ENCODE measurements around the gene CPLX1. TPM values are rescaled to one million over a fixed set of nuclear protein-coding genes. Genes with fewer than 3 reads are reported as not detected.

CPLX1 gene
- total RNA-seq, 2 donors from 2014 or later: 1.3 to 1.9 TPM

DNA sequence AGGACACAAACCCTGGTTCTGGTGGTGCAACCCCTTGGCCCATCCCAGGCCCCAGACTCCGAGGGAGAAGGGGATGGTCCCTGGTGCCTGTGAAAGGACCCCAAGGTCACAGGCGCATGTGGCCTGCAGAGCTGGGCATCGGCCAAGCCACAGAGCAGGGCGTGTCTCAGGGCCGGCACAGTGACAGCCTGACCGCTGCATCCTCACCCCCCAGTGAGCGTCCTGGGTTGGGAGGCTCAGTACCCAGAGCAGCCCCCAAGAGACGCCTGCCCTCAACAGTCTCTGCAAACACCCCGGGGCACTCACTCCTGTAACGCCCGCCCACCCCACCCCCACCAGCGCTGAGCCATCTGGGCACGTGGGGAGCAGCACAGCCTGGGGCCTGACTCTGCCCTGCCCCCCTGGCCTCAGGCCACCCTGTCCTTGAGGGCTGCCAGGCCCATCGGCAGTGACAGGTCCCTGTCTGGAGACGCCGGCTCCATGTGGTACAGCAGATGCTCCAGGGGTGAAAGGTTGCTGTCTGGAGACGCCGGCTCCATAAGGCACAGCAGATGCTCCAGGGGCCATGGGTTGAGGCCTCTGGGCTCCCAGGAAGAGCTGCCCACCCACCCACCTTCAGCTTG lies 24.5 kb upstream of the CPLX1 start:
- Mint-ChIP-seq H3K36me3 (ENCODE audit: insufficient read depth in 2 of 2) (peaks cover 0 to 6% of the 10 kb centered on the region in 2 donors), H3K27ac (no peak overlapping the region), H3K4me3 (no peak overlapping the region), H3K27me3 (ENCODE audit: low read depth) (no peaks in the 10 kb centered on the region), H3K9me3 (no peaks in the 10 kb centered on the region), H3K4me1 (ENCODE audit: low read depth) (no peaks in the 10 kb centered on the region)
- peak in 1 of 2 donors; percentile 25 for ATAC-seq (replicated peaks in 1 of 2)
- no peak for DNase-seq

DNA sequence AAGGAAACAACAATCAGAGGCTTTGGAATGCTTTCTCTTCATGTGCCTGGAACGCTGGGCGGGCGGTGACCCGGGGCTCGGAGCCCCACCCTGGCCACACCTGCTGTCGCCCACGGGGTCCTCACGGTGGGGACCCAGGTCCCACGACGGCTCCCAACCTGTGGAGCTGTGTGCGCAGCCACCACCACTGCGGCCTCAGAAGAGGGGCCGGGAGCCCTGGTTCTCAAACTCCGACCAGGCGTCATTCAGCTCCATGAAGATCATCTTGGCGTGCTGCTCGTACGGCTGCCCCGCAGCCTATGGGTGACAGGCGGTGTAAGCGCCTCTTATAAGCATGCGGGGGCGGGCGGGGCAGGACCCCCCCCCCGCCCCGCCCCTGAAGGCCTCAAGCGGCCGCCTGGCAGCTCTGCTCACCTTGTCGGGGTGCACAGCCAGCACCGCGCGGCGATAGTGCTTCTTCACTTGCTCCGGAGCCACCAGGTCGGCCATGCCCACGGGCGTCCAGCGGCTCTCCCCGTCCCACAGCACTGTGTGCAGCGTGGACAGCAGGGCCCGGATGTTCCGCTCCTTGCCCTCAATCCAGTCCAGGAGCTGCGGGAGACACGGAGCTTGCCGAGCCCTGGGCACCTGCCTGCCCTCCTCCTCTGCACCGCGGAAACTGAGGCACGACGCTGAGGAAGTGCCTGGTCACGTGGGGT lies 23.7 kb upstream of the CPLX1 start:
- H3K9me3 Mint-ChIP-seq: no peaks in the 10 kb centered on the region
- no peaks in the 10 kb centered on the region for H3K4me1 Mint-ChIP-seq (ENCODE audit: low read depth)
- no peaks in the 10 kb centered on the region for H3K27me3 Mint-ChIP-seq (ENCODE audit: low read depth)
- no peak for ATAC-seq (replicated peaks in 1 of 2)
- H3K36me3 Mint-ChIP-seq (ENCODE audit: insufficient read depth in 2 of 2): peaks cover 0 to 3% of the 10 kb centered on the region in 2 donors
- H3K27ac Mint-ChIP-seq: no peak overlapping the region
- DNase-seq: no peak
- H3K4me3 Mint-ChIP-seq: no peak overlapping the region

DNA sequence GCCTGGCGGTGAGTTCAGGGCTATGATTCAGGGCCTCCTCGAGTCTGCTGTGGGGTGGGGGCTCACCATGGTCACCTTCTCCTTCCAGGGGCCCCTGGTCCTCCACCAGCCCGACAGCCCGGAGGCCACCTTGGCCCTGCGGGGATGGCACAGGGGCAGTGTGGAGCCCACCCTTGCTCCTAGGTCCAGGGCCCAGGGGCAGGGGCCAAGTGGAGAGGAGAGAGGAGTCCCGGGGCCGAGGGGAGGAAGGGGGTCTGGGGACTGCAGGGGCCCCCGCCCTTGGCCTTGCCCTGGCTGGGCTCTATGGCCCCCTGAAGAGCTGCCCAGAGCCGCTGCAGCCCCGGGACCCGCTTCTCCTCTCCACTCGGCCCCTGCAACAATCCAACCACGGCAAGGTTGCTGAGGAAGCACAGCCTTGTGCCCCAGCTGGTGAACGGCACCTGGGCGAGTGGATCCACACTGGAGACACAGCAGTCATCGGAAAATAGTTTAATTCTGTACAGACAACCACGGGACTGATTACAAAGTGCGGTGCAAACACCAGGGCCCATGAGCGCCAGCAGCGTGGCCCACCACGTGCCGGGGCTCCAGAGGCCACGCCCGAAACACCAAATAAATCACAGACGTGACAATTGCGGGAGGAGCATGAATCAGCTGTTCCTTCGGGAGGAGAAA lies 23.0 kb upstream of the CPLX1 start:
- H3K27ac Mint-ChIP-seq: no peak overlapping the region
- H3K36me3 Mint-ChIP-seq (ENCODE audit: insufficient read depth in 2 of 2): peaks cover 4 to 8% of the 10 kb centered on the region in 2 donors
- peaks cover 0 to 3% of the 10 kb centered on the region in 2 donors for H3K9me3 Mint-ChIP-seq
- ATAC-seq (replicated peaks in 1 of 2): no peak
- H3K4me1 Mint-ChIP-seq (ENCODE audit: low read depth): no peaks in the 10 kb centered on the region
- H3K27me3 Mint-ChIP-seq (ENCODE audit: low read depth): no peaks in the 10 kb centered on the region
- DNase-seq: no peak
- H3K4me3 Mint-ChIP-seq: no peak overlapping the region

GRCh38 chr4:848307-848691 lies 22.4 kb upstream of the CPLX1 start:
- no peak for ATAC-seq (replicated peaks in 1 of 2)
- Mint-ChIP-seq H3K36me3 (ENCODE audit: insufficient read depth in 2 of 2) (peaks cover 4 to 9% of the 10 kb centered on the region in 2 donors), H3K27ac (no peak overlapping the region), H3K9me3 (peaks cover 0 to 3% of the 10 kb centered on the region in 2 donors), H3K4me1 (ENCODE audit: low read depth) (no peaks in the 10 kb centered on the region), H3K27me3 (ENCODE audit: low read depth) (no peaks in the 10 kb centered on the region), H3K4me3 (no peak overlapping the region)
- DNase-seq: no peak

DNA sequence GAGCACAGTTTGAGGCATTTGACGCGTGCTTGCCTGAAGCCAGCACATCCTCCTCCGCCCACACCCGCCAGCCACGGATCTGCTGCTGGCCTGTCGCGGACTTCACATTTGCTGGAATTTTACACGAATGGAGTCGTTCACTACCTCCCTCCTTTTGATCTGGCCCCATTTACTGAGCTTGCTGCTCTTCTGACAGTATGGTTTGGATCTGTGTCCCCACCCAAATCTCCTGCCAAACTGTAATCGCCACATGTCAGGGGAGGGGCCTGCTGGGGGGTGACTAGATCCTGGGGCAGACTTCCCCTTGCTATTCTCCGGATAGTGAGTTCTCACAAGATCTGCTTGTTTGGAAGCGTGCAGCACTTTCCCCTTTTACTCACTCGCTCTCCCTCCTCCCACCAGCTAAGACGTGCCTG lies 19.9 kb upstream of the CPLX1 start:
- Mint-ChIP-seq H3K27ac (no peak overlapping the region), H3K4me1 (ENCODE audit: low read depth) (no peaks in the 10 kb centered on the region), H3K9me3 (peaks cover 0 to 4% of the 10 kb centered on the region in 2 donors), H3K27me3 (ENCODE audit: low read depth) (no peaks in the 10 kb centered on the region), H3K4me3 (no peak overlapping the region), H3K36me3 (ENCODE audit: insufficient read depth in 2 of 2) (peaks cover 5 to 12% of the 10 kb centered on the region in 2 donors)
- no peak for ATAC-seq (replicated peaks in 1 of 2)
- DNase-seq: no peak

- DNase-seq (no peak), ATAC-seq (replicated peaks in 1 of 2) (no peak)
- Mint-ChIP-seq H3K4me3 (no peak overlapping the region), H3K4me1 (ENCODE audit: low read depth) (peaks cover under 1% of the 10 kb centered on the region), H3K9me3 (peaks cover 0 to 4% of the 10 kb centered on the region in 2 donors), H3K27ac (no peak overlapping the region), H3K36me3 (ENCODE audit: insufficient read depth in 2 of 2) (peaks cover 5 to 14% of the 10 kb centered on the region in 2 donors), H3K27me3 (ENCODE audit: low read depth) (no peaks in the 10 kb centered on the region)
These were observed 19.4 kb upstream of the CPLX1 start for GRCh38 chr4:845233-845835.

DNA sequence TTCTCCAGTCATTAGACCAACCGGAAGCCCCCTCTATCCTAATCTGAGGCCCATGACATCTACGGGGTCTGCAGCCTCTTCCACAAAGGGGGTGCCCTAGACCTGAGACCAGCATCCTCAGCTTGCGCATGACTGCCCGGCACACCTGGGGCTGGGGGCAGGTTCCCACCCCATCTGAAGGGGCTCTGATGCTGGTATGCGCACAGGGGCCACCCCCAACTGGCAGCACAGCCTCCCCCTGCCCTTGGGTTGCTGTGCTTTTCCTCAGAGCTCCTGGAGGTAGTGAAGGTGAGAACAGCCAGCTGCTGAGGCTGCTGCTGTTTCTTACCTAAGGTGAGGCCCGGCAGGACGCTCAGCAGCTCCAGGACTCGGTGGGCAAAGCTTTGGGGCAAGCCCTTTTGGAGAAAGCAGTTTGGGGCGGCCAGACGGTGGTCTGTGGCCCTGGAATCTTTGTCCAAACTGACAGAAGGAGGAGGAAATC lies 18.9 kb upstream of the CPLX1 start:
- Mint-ChIP-seq H3K4me1 (ENCODE audit: low read depth) (peaks cover 5% of the 10 kb centered on the region), H3K36me3 (ENCODE audit: insufficient read depth in 2 of 2) (peaks cover 5 to 14% of the 10 kb centered on the region in 2 donors), H3K27ac (no peak overlapping the region), H3K27me3 (ENCODE audit: low read depth) (no peaks in the 10 kb centered on the region), H3K4me3 (no peak overlapping the region), H3K9me3 (peaks cover 0 to 4% of the 10 kb centered on the region in 2 donors)
- ATAC-seq (replicated peaks in 1 of 2) (no peak), DNase-seq (no peak)

GRCh38 chr4:839675-840443 lies 13.9 kb upstream of the CPLX1 start:
- Mint-ChIP-seq H3K36me3 (ENCODE audit: insufficient read depth in 2 of 2) (peaks cover 11 to 16% of the 10 kb centered on the region in 2 donors), H3K4me1 (ENCODE audit: low read depth) (peaks cover 8% of the 10 kb centered on the region), H3K4me3 (no peak overlapping the region), H3K9me3 (peaks cover 4 to 19% of the 10 kb centered on the region in 2 donors), H3K27me3 (ENCODE audit: low read depth) (no peaks in the 10 kb centered on the region), H3K27ac (peak overlapping the region; percentile 71)
- ATAC-seq (replicated peaks in 1 of 2) (peak; percentile 64 to 89), DNase-seq (no peak)

DNA sequence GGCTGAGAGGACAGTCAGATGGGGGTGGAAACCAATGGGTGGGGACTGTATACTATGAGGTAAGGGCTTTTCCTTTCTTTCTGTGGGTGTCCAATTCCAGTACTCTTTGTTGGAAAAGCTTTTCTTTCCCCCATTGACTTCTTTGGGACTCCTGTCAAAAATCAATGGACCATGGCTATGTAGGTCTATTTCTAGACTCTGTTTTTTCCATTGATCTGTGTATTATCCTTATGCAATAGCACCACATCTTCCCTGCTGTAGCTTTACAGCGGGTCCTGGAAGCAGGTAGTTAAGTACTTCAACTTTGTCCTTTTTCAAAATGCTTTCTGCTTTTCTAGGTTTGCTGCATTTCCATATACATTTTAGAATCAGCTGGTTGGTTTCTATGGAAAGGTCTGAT lies 11.8 kb upstream of the CPLX1 start:
- Mint-ChIP-seq H3K27ac (no peak overlapping the region), H3K4me1 (ENCODE audit: low read depth) (peaks cover 14% of the 10 kb centered on the region), H3K4me3 (no peak overlapping the region), H3K36me3 (ENCODE audit: insufficient read depth in 2 of 2) (peaks cover 8 to 11% of the 10 kb centered on the region in 2 donors), H3K9me3 (peaks cover 4 to 17% of the 10 kb centered on the region in 2 donors), H3K27me3 (ENCODE audit: low read depth) (no peaks in the 10 kb centered on the region)
- DNase-seq (no peak), ATAC-seq (replicated peaks in 1 of 2) (no peak)

DNA sequence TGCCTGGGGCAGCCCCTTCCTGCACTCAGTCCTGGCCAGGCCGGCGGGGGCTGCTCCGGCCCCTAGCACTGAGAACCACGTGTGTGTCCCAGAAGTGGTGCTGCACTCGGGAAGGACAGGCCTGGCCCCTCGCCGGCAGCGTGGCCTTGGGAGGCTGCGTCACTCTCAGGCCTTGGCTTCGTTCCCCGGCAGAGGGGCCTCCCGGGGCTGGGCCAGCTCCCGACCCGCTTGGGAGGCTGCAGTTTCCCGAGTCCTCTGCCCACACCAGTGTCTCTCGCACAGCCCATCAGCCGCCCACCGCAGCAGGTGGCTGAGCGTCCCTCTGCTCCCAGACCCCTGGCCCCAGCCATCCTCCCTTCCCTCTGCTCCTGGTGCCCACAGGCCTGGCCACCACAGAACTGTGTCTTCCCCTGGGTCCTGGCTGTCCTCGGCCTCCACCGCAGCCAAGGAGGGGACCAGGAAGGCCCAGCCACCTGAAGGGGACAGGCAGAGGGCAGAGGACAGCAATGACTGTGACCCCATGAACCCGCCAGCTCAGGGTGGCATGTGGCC lies 10.9 kb upstream of the CPLX1 start:
- Mint-ChIP-seq H3K4me1 (ENCODE audit: low read depth) (peaks cover 14% of the 10 kb centered on the region), H3K27ac (no peak overlapping the region), H3K9me3 (peaks cover 4 to 17% of the 10 kb centered on the region in 2 donors), H3K27me3 (ENCODE audit: low read depth) (no peaks in the 10 kb centered on the region), H3K4me3 (no peak overlapping the region), H3K36me3 (ENCODE audit: insufficient read depth in 2 of 2) (peaks cover 8 to 9% of the 10 kb centered on the region in 2 donors)
- no peak for DNase-seq
- no peak for ATAC-seq (replicated peaks in 1 of 2)

- ATAC-seq (replicated peaks in 1 of 2) (no peak), DNase-seq (no peak)
- H3K27ac Mint-ChIP-seq: no peak overlapping the region
- no peaks in the 10 kb centered on the region for H3K27me3 Mint-ChIP-seq (ENCODE audit: low read depth)
- peaks cover 4 to 17% of the 10 kb centered on the region in 2 donors for H3K9me3 Mint-ChIP-seq
- no peak overlapping the region for H3K4me3 Mint-ChIP-seq
- H3K36me3 Mint-ChIP-seq (ENCODE audit: insufficient read depth in 2 of 2): peaks cover 8 to 9% of the 10 kb centered on the region in 2 donors
- peaks cover 14% of the 10 kb centered on the region for H3K4me1 Mint-ChIP-seq (ENCODE audit: low read depth)
These were observed 10.1 kb upstream of the CPLX1 start for GRCh38 chr4:836003-836511.

Measured in activated T-cell treated with anti-CD3 and anti-CD28 coated beads, Interleukin-2, amount 50 U/mL, for 72 hours (primary cell).